Gastroesophageal sphincter (tissue), 4 donors: ENCODE data around the gene GLT1D1. TPM values are rescaled to one million over a fixed set of nuclear protein-coding genes. Genes with fewer than 3 reads are reported as not detected.

Source experiments
- ATAC-seq: fragments of 150-250 bp; one replicate; pipeline ENCODE4 v1.9.1; 2016; ENCODE audit warnings: mild to moderate bottlenecking, moderate library complexity
- H3K27ac ChIP-seq, 4 donors: fragments of 200-600 bp; sonication (generic) in 3 of 4; 1 replicate in 3 of 4; 2 replicates in 1 of 4; pipeline ENCODE4 v1.5.1; 2016 to 2019
- H3K27me3 ChIP-seq: fragments of 200-600 bp; sonication (generic); one replicate; pipeline ENCODE4 v1.5.1; 2019
- H3K36me3 ChIP-seq, 2 donors: fragments of 200-600 bp; sonication (generic); one replicate each; pipeline ENCODE4 v1.5.1; 2019; ENCODE audit warnings: control low read depth in 1 of 2
- H3K4me1 ChIP-seq, 3 donors: fragments of 200-600 bp; sonication (generic); 1 replicate in 2 of 3; 2 replicates in 1 of 3; pipeline ENCODE4 v1.5.1; 2016 to 2019; ENCODE audit warnings: control low read depth in 2 of 3
- H3K4me3 ChIP-seq, 2 donors: fragments of 200-600 bp; sonication (generic); one replicate each; pipeline ENCODE4 v1.5.1; 2019; ENCODE audit warnings: mild to moderate bottlenecking in 1 of 2, moderate library complexity in 1 of 2
- H3K9me3 ChIP-seq, 3 donors: fragments of 200-600 bp; sonication (generic); one replicate each; pipeline ENCODE4 v1.5.1; 2017 to 2019; ENCODE audit warnings: control low read depth in 2 of 3
- CTCF ChIP-seq, 4 experiments: fragments of 200-600 bp in 2 of 4; fragments of 450-650 bp in 2 of 4; sonication (generic) in 1 of 4; IDR thresholded peaks; one replicate each; pipeline ENCODE4 v1.5.1; 2017 to 2019; ENCODE audit warnings: antibody characterized with exemption in 4 of 4, mild to moderate bottlenecking in 2 of 4, moderate library complexity in 2 of 4
- EP300 ChIP-seq: sonication (generic); formaldehyde crosslinking; IDR thresholded peaks from one replicate; pipeline ENCODE4 v1.6.1; 2017; ENCODE audit warnings: antibody characterized with exemption, mild to moderate bottlenecking
- POLR2A ChIP-seq, 2 donors: fragments of 450-650 bp; IDR thresholded peaks; one replicate each; pipeline ENCODE4 v1.6.1; 2017; ENCODE audit warnings: antibody characterized with exemption in 2 of 2, mild to moderate bottlenecking in 2 of 2, moderate library complexity in 1 of 2
- POLR2AphosphoS5 ChIP-seq: sonication (generic); formaldehyde crosslinking; IDR thresholded peaks from one replicate; pipeline ENCODE4 v1.6.1; 2017; ENCODE audit warnings: antibody characterized with exemption
- WGBS, 2 donors: methylation state at CpG; one replicate each; pipeline ENCODE4 v1.1.5; 2018; ENCODE audit warnings: low coverage in 1 of 2; 5-methylcytosine and 5-hydroxymethylcytosine counted together
- total RNA-seq, 4 donors: library from RNA; depleted of rRNA; stranded (reverse); fragments of >200 nt; gene quantifications; one replicate each; pipeline ENCODE4 v1.1.0, GENCODE V29; 2016

Gene GLT1D1
- total RNA-seq, 4 donors from 2014 or later, result 0.27 to 1.8 (median 0.47) TPM; not detected in 1

- no peaks in the 10 kb centered on the region for H3K36me3 ChIP-seq
- H3K4me1 ChIP-seq, result no peaks in the 10 kb centered on the region
- H3K27ac ChIP-seq, result no peak overlapping the region
- H3K27me3 ChIP-seq, result peaks cover 53% of the 10 kb centered on the region
- H3K4me3 ChIP-seq, result no peak overlapping the region
- TF ChIP-seq CTCF (IDR thresholded peaks at IDR 0.05) (no peak), POLR2A (IDR thresholded peaks at IDR 0.05) (no peak)
- peaks cover 0 to 19% (median 0%) of the 10 kb centered on the region in 3 donors for H3K9me3 ChIP-seq
- no peak for ATAC-seq
- 58 to 63% methylated on average over 7 to 8 of the region's 8 CpGs for WGBS, 2 donors
These were observed 108.1 kb downstream of the GLT1D1 start for GRCh38 chr12:128961308-128961902.

GRCh38 chr12:128961957-128962356 lies 108.7 kb downstream of the GLT1D1 start:
- peaks cover 0 to 19% (median 0%) of the 10 kb centered on the region in 3 donors for H3K9me3 ChIP-seq
- peaks cover 51% of the 10 kb centered on the region for H3K27me3 ChIP-seq
- H3K36me3 ChIP-seq, result no peaks in the 10 kb centered on the region
- H3K4me3 ChIP-seq, result no peak overlapping the region
- no peak overlapping the region for H3K27ac ChIP-seq
- no peak for TF ChIP-seq POLR2AphosphoS5
- no peak for TF ChIP-seq POLR2A (IDR thresholded peaks at IDR 0.05)
- whole genome bisulfite sequencing, 2 donors, result 80% methylated on average over 3 of the region's 11 CpGs; no CpG with 5 or more reads in 1 of the 2 donors
- H3K4me1 ChIP-seq, result no peaks in the 10 kb centered on the region
- no peak for ATAC-seq

- no peaks in the 10 kb centered on the region for H3K36me3 ChIP-seq
- 31 to 40% methylated on average over 2 to 6 of the region's 6 CpGs for WGBS, 2 donors
- no peaks in the 10 kb centered on the region for H3K4me1 ChIP-seq
- H3K27me3 ChIP-seq, result peaks cover 60% of the 10 kb centered on the region
- H3K27ac ChIP-seq, result no peak overlapping the region
- no peak for ATAC-seq
- H3K4me3 ChIP-seq, result no peak overlapping the region
- H3K9me3 ChIP-seq, result peaks cover 0 to 19% (median 0%) of the 10 kb centered on the region in 3 donors
- TF ChIP-seq EP300 (no peak), CTCF (IDR thresholded peaks at IDR 0.05) (no peak), POLR2A (IDR thresholded peaks at IDR 0.05) (no peak), POLR2AphosphoS5 (no peak)
These were observed 113.0 kb downstream of the GLT1D1 start for GRCh38 chr12:128966203-128966810.

- 20 to 22% methylated on average over 7 of the region's 8 CpGs for WGBS, 2 donors
- ATAC-seq, result no peak
These were observed 115.4 kb downstream of the GLT1D1 start for GRCh38 chr12:128968668-128969067.

More at GRCh38 chr12:128968668-128969067, 115.4 kb downstream of the GLT1D1 start:
- H3K36me3 ChIP-seq, result no peaks in the 10 kb centered on the region
- TF ChIP-seq POLR2AphosphoS5, result no peak
- no peak for TF ChIP-seq EP300
- no peak for TF ChIP-seq POLR2A (IDR thresholded peaks at IDR 0.05)
- TF ChIP-seq CTCF (IDR thresholded peaks at IDR 0.05), result no peak
- H3K4me1 ChIP-seq, result no peaks in the 10 kb centered on the region
- H3K27me3 ChIP-seq, result peaks cover 74% of the 10 kb centered on the region
- no peak overlapping the region for H3K4me3 ChIP-seq
- H3K9me3 ChIP-seq, result peaks cover 0 to 18% (median 0%) of the 10 kb centered on the region in 3 donors
- no peak overlapping the region for H3K27ac ChIP-seq
